PC-3 (cell line): ENCODE results near the gene SPATA32.

ENCODE experiments used
- CTCF ChIP-seq: fragments of 300-600 bp; sonication (generic); conservative IDR thresholded peaks from 2 replicates; pipeline ENCODE4 v1.5.1; 2017; ENCODE audit warnings: antibody characterized with exemption, low read depth, mild to moderate bottlenecking, low read length
- EZH2 ChIP-seq: fragments of 300-600 bp; sonication (generic); IDR thresholded peaks from one replicate; pipeline ENCODE4 v1.6.1; 2017; ENCODE audit warnings: antibody characterized with exemption, mild to moderate bottlenecking, low read length; ENCODE audit not compliant: unreplicated experiment
- EZH2phosphoT487 ChIP-seq: fragments of 300-600 bp; sonication (generic); IDR thresholded peaks from 2 replicates; pipeline ENCODE4 v1.6.1; 2018; ENCODE audit warnings: mild to moderate bottlenecking, antibody characterized with exemption, low read length, borderline replicate concordance

- TF ChIP-seq EZH2 = no peak
- TF ChIP-seq CTCF = no peak
- no peak for TF ChIP-seq EZH2phosphoT487
Measured at GRCh38 chr17:45251931-45252330, 10.0 kb downstream of the SPATA32 start.
